ENCODE measurements around the gene CDC42EP3.

Gene CDC42EP3

DNA sequence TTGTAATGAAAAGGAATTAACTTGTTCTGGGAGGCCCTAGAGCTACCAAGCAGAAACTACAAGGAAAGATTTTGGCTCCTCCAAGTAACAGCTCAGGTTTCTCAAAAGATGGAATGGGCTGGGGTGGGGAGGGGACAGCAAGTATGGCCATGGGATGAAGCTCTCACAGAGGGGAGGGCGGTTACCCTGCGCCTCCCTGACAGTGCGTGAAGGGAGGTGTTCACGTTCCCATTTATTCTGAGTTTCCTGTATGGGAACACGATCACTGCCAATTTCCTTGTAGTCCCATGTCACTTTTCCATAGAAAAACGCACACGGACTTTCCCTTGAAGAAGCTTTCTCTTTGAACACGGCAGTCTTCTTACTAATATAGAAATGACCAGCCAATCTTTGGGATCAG, 17.0 kb downstream of the CDC42EP3 start:
- DNase-seq: no peak

DNA sequence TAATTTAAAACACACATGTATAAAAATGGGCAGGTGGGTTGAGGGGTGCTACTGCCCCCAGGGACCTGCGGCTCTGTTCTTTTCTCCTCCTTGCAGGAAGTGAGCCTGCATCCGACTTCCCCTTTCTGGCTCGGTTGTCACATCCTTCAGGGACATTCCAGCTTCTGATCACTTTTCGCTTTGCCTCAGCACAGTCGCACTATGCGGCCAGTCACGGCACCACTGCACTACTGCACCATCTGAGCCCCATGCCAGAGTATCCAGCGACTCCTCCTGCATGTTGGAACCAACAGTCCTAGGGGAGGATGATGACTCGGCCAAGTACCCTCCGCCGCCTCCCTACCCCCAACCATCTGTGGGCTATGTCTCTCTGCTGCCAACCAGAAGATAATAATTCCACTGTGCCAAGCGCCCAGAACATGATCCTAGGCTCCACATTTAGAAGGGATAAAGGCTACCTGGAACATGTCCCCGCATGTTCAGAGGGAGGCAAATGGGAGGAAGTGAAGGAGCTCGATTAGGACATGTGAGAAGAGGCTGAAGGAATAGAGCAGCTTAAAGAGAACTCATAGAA, 17.6 kb downstream of the CDC42EP3 start:
- DNase-seq: no peak

DNA sequence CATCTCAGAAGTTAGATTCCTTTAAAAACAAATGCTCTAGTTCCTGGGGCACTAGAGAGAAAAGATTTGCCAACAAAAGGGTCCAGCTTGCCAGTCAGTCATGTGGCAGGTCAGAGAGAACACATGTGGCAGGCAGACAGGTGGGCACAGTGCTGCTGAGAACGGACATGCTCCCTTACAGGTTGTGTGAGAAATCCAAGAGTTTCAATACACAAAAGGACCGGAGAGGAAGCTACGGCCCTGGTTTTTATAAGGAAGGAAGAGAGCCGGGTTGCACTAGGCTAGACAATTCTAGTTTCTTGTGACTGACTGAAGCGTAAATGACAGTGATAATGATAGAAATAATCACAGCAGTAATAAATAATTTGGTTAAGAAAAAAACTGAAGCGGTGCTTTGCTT, 18.3 kb downstream of the CDC42EP3 start:
- DNase-seq: no peak

DNA sequence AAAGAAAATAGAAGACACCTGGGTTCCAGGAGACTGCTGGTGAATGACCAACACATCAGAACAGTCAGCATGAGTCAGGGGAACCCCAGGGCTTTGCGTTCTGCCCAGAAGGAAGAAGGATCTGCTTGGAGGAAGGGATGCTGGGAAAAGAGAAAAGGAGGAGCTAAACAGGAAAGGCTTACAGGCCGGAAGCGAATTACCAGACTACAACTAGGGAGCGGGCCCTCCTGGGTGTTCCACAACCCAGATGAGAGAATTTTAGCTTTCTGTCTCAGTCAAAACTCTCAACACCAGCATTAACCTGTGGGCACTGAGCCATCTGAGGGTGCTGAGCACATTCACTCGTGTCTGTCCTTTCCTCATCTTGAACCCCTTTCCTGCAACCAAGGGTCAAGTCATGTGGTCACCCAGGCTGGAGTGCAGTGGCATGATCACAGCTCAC, 19.2 kb downstream of the CDC42EP3 start:
- no peak for DNase-seq

DNA sequence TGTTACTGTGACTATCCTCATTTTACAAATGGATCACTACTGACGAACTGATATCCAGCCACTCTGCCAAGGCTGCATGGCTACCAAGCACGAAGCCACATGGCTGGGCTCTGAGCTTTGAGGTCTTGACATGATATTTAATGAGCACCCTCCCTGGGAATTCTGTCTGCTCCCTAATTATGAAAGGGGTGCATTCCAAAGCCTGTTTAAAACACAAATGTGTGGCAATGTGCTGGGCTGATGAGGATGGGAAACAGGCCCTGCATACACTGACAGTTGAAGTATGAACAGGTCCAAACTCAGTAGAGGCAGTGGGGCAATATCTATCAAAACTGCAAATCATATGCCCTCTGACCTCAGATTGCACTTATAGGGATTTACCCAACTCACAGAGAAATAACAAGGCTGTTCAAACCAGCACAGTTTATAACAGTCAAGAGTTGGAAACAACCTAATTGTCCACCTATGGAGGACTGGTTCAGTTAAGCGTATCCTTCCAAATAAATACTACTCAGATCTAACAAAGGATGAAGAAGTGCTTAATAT, 20.8 kb downstream of the CDC42EP3 start:
- no peak for DNase-seq

DNA sequence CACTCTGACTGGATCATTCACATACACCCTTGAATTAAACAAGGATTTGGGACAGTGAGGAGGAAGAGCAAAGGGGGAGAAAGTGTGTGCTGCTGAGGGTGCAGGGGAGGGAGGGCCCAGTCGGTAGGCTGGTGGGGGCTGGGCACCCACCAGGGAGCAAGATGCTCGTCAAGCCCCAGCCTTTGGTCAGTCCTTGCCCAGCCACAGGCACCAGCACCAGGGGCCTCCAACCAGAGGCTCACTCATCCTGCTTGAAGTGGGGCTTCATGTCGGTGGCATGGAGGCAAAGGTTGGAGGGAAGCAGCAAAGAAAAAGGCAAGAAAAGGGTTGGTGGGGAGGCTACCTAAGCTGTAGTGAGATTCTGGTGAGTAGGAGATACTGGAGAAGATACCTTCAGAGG, 21.9 kb downstream of the CDC42EP3 start:
- no peak for DNase-seq

DNA sequence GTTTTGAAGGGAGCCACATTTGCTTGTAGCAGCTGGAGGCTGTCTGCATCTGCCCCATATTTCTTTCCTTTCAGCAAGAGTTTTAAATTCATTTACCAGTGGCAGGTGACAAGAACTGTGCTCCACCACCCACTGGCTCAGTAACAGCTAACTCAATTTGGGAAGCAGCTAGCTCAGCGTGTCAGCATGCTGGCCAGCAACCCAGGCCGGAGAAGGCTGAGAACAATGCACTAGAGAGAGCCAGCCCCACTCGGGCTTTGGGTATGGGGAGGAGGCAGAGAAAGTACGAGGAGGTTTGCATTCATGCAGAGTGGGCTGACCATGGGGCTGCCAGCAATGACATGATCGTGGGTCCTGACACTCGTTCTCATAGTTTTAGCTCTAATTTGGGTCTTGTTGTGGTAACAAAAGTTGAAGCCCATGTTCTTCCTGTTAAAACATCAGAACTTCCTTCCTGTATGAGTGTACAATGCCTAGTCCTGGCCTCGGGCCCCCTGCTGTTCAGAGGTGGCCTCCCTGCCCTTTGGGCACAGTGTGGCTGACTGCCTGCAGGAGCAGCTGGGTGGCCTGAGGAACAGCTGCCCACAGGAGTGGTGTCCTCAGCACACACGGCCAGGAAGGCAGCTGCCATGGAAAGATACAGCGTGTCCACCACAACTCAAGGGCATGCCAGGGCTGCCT, 23.0 kb downstream of the CDC42EP3 start:
- DNase-seq: peak; percentile 36

DNA sequence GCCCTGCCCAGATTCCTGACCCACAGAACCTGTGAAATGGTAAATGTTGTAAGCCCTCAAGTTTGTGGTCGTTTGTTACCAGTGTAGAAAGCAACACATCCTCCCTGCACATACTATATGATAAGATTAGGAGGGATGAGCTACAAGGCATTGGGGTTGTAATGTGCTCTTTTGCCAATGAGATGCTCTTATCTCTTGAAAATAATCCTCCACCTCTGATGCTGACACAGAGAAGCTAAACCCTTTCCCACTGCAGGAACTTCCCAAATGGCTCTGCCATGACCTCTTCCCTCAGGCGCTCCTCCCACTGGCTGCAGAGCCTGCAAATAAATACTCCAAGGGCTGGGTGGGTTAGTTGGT, 23.5 kb downstream of the CDC42EP3 start:
- no peak for DNase-seq

DNA sequence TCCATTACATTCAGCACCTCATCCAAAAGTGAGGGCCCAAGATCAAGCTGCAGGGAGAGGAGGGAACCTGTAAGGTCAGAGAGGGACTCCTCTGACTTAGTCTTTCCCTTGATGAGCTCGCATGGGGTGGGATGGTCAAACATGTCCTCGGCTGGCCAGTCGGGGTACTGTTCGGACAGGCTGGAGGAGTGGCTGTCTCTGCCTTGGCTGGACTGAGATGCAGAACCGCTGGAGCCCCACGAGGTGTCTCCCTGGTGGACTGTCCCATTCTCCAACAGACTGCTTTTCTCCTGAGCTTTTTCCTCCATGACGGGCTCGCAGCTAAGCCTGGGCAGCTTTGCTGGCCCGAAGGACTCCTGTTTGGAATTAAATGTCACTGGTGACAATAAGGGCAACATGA, 25.6 kb downstream of the CDC42EP3 start:
- no peak for DNase-seq

DNA sequence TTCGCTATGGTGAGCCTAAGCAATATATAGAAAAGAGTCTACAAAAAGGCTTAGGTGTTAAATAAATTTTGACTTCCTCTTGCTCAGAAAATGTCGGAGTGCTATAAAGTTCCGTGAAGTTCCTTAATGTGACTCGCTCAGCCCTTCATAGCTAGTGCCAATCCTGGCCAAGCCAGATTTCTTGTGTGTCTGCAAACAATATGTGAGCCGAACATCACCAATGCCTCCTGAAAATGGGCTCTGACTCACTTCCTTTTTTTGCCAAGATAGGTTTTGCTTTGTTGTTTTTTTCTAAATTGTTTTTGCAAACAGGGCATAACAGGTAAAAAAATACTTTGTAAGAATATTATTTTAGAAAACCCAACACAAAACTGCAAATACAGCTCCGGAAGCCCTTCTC, 26.1 kb downstream of the CDC42EP3 start:
- DNase-seq: peak; percentile 14

DNA sequence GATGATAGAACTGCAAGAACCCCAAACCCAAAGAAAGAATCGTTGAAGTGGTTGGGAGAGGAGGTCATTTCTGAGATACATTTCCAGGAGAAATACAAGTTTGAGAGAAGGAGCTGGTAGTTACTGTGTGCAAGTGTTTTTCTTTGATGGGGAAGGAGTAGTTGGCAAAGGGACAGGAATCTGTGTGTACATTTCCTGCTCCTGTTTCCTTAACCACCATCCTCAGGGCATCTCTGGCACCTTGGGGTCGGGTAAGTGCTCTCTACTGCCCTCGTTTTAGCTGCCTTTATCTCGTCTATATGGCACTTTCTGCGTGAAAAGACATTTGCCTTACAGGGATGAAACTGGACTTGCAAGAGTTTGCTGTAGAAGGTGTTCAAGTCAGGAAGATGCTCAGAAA, 27.3 kb downstream of the CDC42EP3 start:
- DNase-seq: no peak

DNA sequence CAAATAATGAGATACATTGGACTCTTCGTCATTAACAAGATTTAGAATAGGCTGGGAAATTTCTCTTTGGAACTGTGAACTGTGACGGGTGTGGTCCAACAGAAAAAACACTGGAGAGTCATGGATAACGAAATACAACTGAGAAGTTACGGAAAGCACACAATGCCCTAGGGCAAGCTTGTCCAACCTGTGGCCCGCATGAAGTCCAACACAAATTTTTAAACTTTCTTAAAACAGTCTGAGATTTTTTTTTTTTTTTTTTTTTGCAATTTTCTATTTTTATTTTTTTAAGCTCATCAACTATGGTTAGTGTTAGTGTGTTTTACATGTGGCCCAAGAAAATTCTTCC, 27.7 kb downstream of the CDC42EP3 start:
- DNase-seq: no peak

DNA sequence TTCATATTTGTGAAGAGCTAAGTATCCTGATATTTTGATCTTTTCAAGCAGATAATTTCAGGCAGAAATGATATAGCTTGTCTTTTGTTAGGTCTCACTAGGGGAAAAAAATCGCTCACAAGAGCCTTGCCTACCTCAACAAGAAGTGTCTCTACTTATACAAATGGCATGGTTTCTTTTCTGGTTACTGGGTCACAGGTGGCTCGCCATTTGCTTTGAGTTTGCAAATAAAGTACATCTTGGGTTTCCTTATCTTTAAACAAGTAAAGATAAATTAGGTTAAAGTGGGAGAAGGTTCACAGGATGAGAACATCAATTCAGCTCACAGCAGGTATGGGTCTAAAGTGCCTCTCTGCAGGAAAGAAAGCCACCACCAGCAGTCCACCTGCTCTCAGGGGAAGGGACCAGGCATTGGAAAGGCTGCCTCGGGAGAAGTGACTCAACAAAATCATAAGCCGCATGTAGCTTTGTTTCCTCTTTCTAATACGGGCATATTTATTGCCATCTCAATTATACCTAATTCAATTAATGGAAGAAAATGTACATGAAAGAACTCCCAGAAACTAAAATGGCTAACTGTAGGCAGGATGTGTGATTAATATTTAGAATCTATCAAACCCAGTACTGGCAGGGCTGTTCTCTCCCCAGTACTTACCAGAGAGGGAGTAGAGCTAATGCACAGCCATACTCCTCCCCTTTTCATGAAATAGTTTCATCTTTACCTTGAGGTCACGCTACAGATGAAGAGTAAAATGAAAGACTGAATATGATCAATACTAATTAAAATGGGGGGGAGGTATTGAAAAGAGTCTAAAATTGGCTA, 28.3 kb downstream of the CDC42EP3 start:
- DNase-seq: no peak

DNA sequence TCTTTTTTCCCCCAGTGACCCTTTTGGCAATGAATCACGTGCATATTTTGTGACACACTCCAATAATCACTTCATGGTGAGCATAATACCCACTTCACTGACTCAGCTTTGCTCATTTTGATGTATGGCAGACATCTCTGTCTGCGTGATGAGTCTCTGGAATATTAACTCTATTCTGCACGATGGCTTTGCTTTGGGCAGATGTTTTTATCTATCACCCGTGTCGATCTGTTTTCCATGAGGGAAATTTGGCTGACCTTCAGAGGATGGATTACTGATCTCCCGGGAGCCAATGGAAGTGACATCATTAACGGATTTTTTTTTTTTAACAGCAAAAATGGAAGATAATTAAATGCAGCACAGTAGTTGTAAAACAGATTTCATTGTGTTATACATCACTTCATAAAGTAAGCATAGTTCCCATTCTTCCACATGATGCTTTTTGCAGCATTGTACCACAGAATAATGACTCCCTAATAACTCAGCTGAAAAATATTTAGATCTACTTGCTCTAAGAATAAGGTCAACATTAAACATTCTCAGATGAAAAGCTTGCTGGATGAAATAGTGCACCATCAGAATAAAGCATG, 29.8 kb downstream of the CDC42EP3 start:
- no peak for DNase-seq

DNA sequence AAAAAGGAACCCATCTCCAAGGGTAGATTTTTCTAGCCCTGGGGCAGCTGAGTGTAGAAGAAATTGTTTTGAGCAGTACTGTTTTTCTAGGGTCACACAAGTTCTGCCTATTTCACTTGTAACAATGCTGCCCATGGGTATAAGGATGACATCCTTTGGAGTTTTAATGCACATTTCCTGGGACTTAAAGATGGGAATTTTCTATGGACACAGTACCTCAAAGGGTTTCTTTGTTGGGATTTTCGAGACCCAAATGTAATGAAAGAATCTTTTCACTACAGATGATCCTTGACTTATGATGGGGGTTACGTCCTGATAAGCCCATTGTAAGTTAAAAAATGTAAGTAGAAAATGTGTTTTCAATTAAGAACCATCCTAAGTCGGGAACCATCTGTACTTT, 31.8 kb downstream of the CDC42EP3 start:
- no peak for DNase-seq

DNA sequence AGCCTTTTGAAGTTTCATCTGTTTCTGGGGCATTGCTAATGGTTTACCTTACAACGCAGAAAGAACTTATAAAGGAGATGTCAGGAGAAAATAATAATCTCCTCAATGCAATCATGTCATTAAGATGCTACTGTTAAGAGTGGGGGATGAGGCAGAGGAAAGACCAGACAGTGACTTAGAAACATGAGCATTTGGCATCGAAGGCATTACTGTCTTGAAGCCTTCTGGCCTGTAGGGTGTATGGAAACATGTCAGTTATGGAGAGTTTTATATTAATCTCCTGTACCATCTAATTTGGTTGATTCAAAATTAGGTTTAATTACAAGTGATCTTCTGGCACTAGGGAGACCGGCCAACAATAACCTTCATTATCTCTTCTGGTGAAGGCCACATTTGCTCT, 32.5 kb downstream of the CDC42EP3 start:
- DNase-seq: no peak

DNA sequence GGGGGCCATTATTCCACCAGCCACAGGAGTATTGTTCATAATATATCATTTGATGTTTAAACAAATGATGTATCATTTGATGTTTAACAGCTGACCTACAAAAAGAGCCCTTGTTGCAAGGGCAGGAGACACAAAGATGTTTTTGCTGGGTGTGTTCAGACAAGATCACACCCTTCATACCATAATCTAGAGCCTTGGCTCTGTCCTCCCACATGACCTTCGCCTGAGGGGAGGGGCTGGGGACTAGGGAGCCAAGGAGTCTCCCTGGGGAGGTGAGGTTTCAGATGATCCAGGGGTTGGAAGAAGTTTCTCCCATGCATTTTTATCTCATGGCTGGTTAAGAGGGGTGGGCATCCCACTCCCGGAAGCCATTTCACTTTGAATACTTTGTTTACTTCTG, 33.5 kb downstream of the CDC42EP3 start:
- no peak for DNase-seq

DNA sequence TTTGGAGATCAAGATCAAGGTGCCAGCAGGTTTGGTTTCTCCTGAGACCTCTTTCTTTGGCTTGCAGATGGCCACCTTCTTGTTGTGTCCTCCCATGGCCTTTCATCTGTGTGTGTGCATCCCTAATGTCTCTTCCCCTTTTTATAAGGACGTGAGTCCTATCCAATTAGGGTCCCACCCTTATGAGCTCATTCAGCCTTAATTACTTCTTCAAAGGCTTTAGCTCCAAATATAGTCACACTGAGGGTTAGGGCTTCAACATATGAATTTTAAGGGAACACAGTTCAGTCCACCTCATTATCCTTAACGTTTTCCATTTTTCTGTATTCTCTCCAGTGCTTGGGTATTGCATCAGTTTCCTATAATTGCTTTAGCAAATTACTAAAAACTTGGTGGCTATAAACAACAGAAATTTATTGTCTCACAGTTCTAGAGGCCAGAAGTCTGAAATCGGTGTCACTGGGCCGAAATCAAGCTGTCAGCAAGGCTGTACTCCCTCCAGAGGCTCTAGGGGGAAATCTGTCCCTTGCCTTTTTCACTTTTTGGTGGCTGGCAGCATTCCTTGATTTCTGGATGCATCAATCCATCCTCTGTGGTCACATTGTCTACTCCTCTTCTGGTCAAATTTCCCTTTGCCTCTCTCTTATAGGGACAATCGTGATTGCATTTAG, 34.1 kb downstream of the CDC42EP3 start:
- DNase-seq: no peak

DNA sequence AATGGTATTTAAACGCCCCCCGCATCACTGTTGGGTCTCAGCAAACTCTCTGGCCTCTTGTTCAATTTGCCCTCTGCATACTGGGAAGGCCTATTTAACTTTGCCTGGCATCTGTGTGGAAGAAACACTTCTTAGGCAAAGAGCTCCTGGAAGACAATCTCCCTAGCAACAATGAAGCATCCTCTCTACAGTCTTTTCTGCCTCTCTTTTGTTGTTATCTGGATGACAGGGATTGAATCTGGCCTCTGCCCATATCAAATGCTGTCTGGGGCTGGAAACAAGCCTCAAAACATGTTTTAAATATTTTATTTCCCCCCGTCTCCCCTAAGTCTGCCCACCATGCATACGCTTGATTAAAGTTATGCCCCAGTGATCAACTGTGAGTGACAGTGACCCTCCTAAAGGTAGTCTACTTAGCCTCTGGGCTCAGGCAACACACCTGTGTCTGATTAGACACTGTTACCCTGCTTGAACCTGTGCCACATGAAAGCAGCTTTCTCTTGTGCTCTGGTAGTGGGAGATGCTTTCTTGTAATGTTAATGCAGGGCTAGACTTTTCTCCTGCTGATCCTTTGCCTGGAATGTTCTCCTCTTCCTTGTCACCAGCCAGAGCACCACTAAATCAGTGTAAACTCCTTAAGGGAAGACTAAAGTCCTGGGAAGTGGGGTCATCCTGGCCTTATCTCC, 34.9 kb downstream of the CDC42EP3 start:
- no peak for DNase-seq

DNA sequence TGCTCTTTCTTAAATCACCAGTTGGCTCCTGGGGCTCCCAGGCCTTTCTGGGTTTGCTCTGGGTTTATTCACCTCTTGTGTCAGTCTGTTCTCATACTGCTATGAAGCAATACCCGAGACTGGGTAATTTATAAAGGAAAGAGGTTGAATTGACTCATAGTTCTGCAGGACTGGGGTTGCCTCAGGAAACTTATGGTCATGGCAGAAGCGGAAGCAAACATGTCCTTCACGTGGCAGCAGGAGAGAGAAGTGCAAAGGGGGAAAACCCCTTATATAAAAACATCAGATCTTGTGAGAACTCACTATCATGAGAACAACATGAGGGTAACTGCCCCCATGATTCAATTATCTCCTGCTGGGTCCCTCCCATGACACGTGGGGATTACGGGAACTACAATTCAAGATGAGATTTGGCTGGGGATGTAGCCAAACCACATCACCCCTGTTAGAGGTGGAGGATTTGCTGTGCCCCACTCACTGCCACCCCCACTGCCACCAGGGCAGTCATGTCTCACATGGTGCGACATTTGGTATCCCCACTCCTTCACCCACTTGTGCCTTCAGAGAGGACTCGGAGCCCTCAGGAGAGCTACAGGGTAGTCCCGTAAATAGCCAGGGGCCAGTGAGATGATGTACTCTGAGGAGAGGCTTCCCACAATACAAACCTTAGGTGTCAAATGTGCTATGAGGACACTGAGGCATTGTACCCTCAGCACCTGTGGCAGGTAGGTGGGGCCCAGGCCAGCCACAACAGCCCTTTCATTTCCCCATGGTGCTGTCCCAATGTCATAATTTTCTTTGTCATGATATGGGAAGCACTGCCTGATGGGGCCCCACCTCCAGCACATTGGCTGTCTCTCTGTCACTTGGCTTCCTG, 35.7 kb downstream of the CDC42EP3 start:
- DNase-seq: peak; percentile 86

DNA sequence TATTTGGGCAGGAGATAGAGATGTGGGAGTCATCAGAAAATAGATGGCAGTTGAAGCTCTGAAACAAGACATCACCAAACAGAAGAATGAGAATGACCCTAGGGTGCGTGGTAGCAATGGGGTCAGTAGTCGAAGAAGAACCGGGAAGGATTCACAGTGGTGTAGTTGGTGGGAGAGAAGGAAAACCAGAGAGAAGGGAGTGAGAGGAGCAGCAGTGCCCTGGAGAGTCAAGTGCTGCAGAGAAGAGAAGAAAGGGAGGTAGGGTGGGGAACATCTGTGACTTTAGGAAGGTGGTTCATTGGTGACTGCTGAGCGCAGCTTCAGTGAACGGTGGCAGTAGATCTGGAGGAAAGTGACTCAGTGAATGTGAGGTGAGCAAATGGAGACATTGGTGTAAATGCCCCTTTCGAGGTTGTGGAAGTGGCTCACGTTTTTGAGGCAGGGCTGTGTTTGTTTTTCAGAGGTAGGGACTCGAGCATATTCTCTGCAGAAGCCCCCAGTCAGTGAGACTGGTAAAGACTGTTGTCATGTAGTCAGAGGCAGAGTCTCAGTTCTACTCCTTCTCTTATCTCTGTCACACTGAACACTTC, 36.4 kb downstream of the CDC42EP3 start:
- peak; percentile 81 for DNase-seq
